HUES48 (cell line): ENCODE data around the gene HLTF.
A peak's percentile ranks its signal among the peaks of the same experiment; 100 is the strongest.

Experiments used
- H3K27ac ChIP-seq: one replicate; pipeline ENCODE4 v1.7.0; 2013; ENCODE audit warnings: low read depth, low read length, inconsistent platforms
- H3K27me3 ChIP-seq: 2 replicates; pipeline ENCODE4 v1.6.1; 2013; ENCODE audit warnings: mild to moderate bottlenecking, low read length; ENCODE audit not compliant: control insufficient read depth, insufficient read depth
- H3K36me3 ChIP-seq: 2 replicates; pipeline ENCODE4 v1.6.1; 2013; ENCODE audit warnings: low read length; ENCODE audit not compliant: control insufficient read depth, insufficient read depth
- H3K4me1 ChIP-seq: 2 replicates; pipeline ENCODE4 v1.6.1; 2013; ENCODE audit warnings: mild to moderate bottlenecking, low read length; ENCODE audit not compliant: control insufficient read depth, insufficient read depth
- H3K4me3 ChIP-seq: 2 replicates; pipeline ENCODE4 v1.5.1; 2013; ENCODE audit warnings: mild to moderate bottlenecking, low read depth, low read length
- H3K9ac ChIP-seq: 2 replicates; pipeline ENCODE4 v1.6.1; 2013; ENCODE audit warnings: mild to moderate bottlenecking, low read depth, low read length, moderate library complexity
- H3K9me3 ChIP-seq: 2 replicates; pipeline ENCODE4 v1.6.1; 2013; ENCODE audit warnings: low read length; ENCODE audit not compliant: control insufficient read depth, insufficient read depth

The HLTF gene

DNA sequence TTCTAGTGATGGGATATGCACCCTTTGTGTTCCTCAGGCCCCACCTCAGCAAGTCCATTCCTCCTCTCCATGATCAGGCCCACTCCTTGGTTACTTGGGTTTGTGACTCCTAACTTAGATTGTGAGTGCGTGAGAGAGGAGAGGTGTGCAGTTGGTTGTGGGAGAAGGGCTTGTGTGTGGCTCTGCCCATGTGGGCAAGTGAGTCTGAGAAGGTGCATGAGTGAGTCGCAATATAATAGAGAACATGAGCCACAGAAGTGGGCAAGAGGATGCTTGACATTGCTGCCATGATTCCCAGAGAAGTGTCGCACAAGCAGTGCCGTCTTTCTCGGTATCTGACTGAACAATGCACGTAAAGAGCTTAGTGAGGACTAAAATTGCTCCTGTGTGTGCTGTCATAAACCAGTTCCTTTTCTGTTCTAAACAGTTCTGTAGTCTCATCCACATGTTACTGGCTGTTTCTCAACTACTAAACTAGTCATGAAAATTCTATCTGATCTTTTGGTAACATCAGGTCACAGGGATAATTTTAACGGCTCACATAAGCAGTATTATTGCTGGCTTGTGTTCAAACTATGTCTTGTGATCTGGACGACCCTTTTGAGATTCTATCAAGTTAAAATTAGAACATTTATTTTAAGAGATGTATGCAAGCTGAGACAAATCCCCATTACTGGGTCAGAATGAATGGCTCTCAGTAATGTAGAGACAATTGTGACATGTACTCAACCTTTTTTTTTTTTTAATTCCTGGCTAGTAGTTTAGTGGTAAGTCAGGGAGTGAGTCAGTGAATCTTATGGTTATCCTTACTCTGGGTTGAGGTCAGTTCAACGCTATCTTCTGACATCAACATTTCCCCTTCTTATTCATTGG lies 69.4 kb downstream of the HLTF start:
- Histone ChIP-seq H3K9me3 (no peaks in the 10 kb centered on the region), H3K9ac (no peak overlapping the region), H3K27me3 (no peaks in the 10 kb centered on the region), H3K36me3 (peaks cover 9% of the 10 kb centered on the region; the same call in 1 of the 2 replicates), H3K4me3 (no peak overlapping the region), H3K4me1 (peaks cover 30% of the 10 kb centered on the region), H3K27ac (no peak overlapping the region)

GRCh38 chr3:149016242-149016641 lies 70.1 kb downstream of the HLTF start:
- H3K27ac ChIP-seq, result no peak overlapping the region
- H3K9me3 ChIP-seq, result no peaks in the 10 kb centered on the region
- peaks cover 24% of the 10 kb centered on the region for H3K4me1 ChIP-seq
- H3K36me3 ChIP-seq, result peaks cover 12% of the 10 kb centered on the region; the same call in 1 of the 2 replicates
- no peaks in the 10 kb centered on the region for H3K27me3 ChIP-seq
- no peak overlapping the region for H3K4me3 ChIP-seq
- no peak overlapping the region for H3K9ac ChIP-seq

GRCh38 chr3:149015393-149015792 lies 70.9 kb downstream of the HLTF start:
- Histone ChIP-seq H3K9me3 (no peaks in the 10 kb centered on the region), H3K4me3 (no peak overlapping the region), H3K4me1 (peaks cover 15% of the 10 kb centered on the region), H3K27ac (no peak overlapping the region), H3K9ac (no peak overlapping the region), H3K27me3 (no peaks in the 10 kb centered on the region), H3K36me3 (peaks cover 20% of the 10 kb centered on the region; the same call in 1 of the 2 replicates)

GRCh38 chr3:149013726-149014125 lies 72.6 kb downstream of the HLTF start:
- Histone ChIP-seq H3K27ac (no peak overlapping the region), H3K9ac (no peak overlapping the region), H3K36me3 (peaks cover 31% of the 10 kb centered on the region), H3K27me3 (no peaks in the 10 kb centered on the region), H3K4me3 (no peak overlapping the region), H3K4me1 (peaks cover 2% of the 10 kb centered on the region; the same call in 1 of the 2 replicates), H3K9me3 (no peaks in the 10 kb centered on the region)

- Histone ChIP-seq H3K27ac (no peak overlapping the region), H3K9me3 (no peaks in the 10 kb centered on the region), H3K4me3 (no peak overlapping the region), H3K4me1 (peaks cover 2% of the 10 kb centered on the region; the same call in 1 of the 2 replicates), H3K36me3 (peaks cover 38% of the 10 kb centered on the region), H3K27me3 (no peaks in the 10 kb centered on the region), H3K9ac (no peak overlapping the region)
These were observed 74.7 kb downstream of the HLTF start for GRCh38 chr3:149011676-149012075.

DNA sequence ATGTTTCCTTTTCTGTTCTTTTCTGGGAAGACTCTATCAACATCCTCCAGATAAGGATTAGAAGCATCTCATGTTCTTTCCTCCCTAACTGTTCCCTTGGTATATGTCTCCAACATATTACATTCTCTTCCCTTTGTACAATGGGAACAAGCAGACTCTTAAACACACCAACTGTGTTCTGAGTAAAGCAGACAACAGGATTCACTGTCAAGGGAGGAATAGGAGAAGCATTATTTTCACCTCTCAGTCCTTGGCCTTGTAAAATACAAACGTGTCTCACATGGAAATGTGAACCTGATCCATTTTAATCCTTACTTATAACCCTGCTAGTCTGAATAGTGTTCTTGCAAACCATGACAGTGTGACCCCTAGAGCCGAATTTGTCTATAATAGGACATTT lies 75.4 kb downstream of the HLTF start:
- Histone ChIP-seq H3K4me3 (no peak overlapping the region), H3K27ac (no peak overlapping the region), H3K4me1 (peaks cover 2% of the 10 kb centered on the region; the same call in 1 of the 2 replicates), H3K9ac (no peak overlapping the region), H3K9me3 (no peaks in the 10 kb centered on the region), H3K27me3 (no peaks in the 10 kb centered on the region), H3K36me3 (peaks cover 38% of the 10 kb centered on the region)

DNA sequence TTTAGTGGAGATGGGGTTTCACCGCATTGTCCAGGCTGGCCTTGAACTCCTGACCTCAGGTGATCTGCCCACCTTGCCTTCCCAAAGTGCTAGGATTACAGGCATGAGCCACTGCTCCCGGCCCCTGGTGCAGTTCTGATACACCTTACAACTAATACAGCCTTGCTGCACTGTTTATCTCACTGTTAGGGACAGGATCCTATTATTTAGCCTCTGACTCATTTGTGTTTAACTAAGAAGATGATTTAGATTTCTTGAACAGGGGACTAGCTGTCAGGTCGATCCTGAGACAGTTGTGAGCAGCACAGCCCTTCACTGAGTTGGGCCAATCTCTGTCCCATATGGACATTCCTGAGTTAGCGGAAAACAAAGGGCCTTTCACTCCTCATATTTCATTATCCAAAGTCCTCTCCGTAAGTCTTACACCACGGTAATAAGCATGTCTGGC lies 75.8 kb downstream of the HLTF start:
- Histone ChIP-seq H3K27ac (no peak overlapping the region), H3K36me3 (peaks cover 40% of the 10 kb centered on the region)

DNA sequence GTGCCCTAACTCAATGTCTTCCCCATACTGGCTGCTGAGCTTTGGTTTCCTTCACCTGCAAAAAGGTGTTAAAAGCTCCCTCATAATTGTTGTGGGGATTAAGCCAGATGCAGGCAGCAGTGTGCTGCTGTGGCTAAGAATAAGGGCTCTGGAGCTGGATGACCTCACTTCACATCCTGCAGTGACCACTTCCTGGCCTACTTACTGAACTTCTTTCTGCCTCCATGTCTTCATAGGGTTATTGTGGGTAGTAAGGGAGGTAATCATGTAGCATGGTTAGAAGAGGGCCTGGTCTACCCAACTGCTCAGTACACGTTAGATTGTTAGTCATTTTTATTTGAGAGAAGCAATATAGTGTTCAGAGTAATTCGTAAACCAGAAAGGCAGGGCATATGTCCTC lies 76.6 kb downstream of the HLTF start:
- H3K4me3 ChIP-seq, result no peak overlapping the region
- H3K9me3 ChIP-seq, result no peaks in the 10 kb centered on the region
- H3K27me3 ChIP-seq, result no peaks in the 10 kb centered on the region
- H3K9ac ChIP-seq, result no peak overlapping the region
- peaks cover 10% of the 10 kb centered on the region for H3K4me1 ChIP-seq
- peaks cover 42% of the 10 kb centered on the region for H3K36me3 ChIP-seq
- H3K27ac ChIP-seq, result no peak overlapping the region

More for the DNA sequence above, 75.8 kb downstream of the HLTF start:
- Histone ChIP-seq H3K9ac (no peak overlapping the region), H3K27me3 (no peaks in the 10 kb centered on the region), H3K9me3 (no peaks in the 10 kb centered on the region), H3K4me1 (peaks cover 3% of the 10 kb centered on the region; the same call in 1 of the 2 replicates), H3K4me3 (no peak overlapping the region)

DNA sequence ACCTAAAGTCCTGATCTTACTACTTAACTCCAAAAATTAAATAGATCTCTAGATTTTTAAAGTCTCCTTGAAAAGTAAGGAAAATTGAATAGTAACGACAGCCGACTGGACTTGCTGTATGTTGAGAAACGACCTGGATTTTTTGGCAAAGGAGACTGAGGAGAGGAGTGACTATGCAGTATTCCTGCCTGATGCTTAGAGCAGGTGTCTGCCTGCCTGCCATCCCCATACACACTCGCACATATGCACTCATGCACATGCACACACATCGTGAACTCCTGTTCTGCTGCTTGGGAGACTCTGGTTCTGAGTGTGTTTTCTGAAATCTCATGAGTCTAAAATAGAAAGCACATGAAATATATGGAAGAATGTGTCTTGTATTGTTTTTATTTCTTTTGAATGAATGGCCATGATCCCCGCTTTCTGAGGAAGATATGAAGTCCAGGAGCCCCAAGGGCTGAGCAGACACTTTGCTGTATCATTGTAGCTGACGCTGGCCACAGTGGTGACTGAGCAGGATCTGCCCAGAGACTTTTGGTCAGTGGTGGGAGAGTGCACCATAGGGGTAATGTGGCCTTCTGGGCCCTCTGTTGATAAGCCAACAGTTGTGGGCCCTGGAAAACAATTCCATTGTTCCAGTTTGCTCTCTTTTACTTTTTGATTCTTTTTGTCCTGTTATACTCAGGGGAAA lies 78.6 kb downstream of the HLTF start:
- Histone ChIP-seq H3K4me3 (no peak overlapping the region), H3K9ac (no peak overlapping the region), H3K4me1 (peaks cover 21% of the 10 kb centered on the region), H3K36me3 (peaks cover 40% of the 10 kb centered on the region), H3K27ac (no peak overlapping the region), H3K9me3 (no peaks in the 10 kb centered on the region), H3K27me3 (no peaks in the 10 kb centered on the region)

DNA sequence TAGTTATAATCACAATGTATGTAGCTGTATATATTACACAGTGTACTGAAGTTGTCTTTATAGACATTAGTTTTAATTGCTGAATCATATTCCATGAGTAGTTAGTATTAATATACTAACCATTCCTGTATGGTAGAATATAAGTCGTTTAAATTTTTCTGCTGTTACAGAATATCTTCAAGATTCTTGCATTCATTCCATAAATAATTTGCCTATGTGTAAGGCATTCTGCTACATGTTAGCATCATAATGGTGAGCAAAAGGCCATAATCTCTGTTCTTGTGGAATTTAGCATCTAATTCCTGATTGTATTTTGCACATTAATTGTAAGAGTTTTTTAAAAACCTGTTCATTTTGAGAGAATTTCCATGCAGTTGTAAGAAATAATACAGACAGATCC lies 80.9 kb downstream of the HLTF start:
- Histone ChIP-seq H3K4me3 (no peak overlapping the region), H3K27ac (no peak overlapping the region), H3K36me3 (peaks cover 22% of the 10 kb centered on the region), H3K27me3 (no peaks in the 10 kb centered on the region), H3K9ac (no peak overlapping the region), H3K9me3 (no peaks in the 10 kb centered on the region), H3K4me1 (peaks cover 21% of the 10 kb centered on the region)

DNA sequence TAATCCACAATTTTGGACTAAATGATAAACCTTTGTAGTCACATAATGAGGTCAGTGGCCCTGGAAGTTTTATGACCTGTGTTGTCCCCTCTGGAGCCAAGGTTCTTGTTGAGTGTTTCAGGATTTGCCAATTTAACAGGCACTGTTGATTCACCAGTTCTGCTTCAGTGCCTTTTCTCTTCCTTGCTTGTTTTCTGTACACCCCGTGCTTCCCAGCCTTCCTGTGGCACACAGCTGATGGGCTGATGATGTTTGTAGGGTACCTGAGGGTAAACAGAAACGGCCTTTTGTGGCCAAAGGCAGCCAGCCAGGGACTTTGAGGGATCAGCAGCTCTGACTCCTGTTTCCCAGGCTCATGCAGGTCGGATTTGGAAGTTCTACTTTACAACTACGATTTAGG lies 81.7 kb downstream of the HLTF start:
- Histone ChIP-seq H3K9ac (no peak overlapping the region), H3K4me3 (no peak overlapping the region), H3K4me1 (peaks cover 28% of the 10 kb centered on the region), H3K36me3 (peaks cover 16% of the 10 kb centered on the region), H3K9me3 (no peaks in the 10 kb centered on the region), H3K27me3 (no peaks in the 10 kb centered on the region), H3K27ac (peak overlapping the region; percentile 27)
